HUES48 (cell line): ENCODE data around the gene CFAP97.

ENCODE experiments used
- H3K27ac ChIP-seq: one replicate; pipeline ENCODE4 v1.7.0; 2013; ENCODE audit warnings: low read depth, low read length, inconsistent platforms
- H3K27me3 ChIP-seq: 2 replicates; pipeline ENCODE4 v1.6.1; 2013; ENCODE audit warnings: mild to moderate bottlenecking, low read length; ENCODE audit not compliant: control insufficient read depth, insufficient read depth
- H3K36me3 ChIP-seq: 2 replicates; pipeline ENCODE4 v1.6.1; 2013; ENCODE audit warnings: low read length; ENCODE audit not compliant: control insufficient read depth, insufficient read depth
- H3K4me1 ChIP-seq: 2 replicates; pipeline ENCODE4 v1.6.1; 2013; ENCODE audit warnings: mild to moderate bottlenecking, low read length; ENCODE audit not compliant: control insufficient read depth, insufficient read depth
- H3K4me3 ChIP-seq: 2 replicates; pipeline ENCODE4 v1.5.1; 2013; ENCODE audit warnings: mild to moderate bottlenecking, low read depth, low read length
- H3K9ac ChIP-seq: 2 replicates; pipeline ENCODE4 v1.6.1; 2013; ENCODE audit warnings: mild to moderate bottlenecking, low read depth, low read length, moderate library complexity
- H3K9me3 ChIP-seq: 2 replicates; pipeline ENCODE4 v1.6.1; 2013; ENCODE audit warnings: low read length; ENCODE audit not compliant: control insufficient read depth, insufficient read depth

The CFAP97 gene

DNA sequence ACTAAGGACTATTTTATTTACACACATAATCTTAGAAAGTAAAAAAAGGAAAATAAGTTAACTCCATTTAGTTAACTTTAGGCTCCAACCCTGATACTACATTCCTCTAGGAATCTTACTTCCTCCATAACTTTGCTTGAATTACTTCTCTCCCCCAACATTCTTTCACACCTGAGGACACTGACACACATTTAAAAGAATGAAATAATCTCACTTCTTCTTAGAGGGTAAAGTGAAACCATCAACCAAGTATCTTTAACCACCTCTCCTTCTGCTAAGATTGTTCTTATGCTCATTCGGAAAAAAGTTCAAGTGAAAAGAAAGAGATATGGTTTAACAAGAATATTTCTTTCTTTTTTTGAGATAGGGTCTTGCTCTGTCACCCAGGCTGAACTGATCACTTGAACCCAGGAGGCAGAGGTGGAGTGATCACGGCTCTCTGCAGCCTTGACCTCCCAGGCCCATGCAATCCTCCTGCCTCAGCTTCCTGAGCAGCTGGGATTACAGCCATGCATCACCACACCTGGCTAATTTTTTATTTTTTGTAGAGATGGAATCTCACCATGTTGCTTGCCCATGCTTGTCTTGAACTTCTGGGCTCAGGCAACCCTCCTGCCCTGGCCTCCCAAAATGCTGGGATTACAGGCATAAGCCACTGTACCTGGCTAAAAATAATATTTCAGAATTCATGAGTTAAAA is 32.3 kb downstream of the CFAP97 start:
- peaks cover 32% of the 10 kb centered on the region for H3K36me3 ChIP-seq
- H3K27me3 ChIP-seq, result no peaks in the 10 kb centered on the region
- H3K9ac ChIP-seq, result no peak overlapping the region
- H3K4me3 ChIP-seq, result no peak overlapping the region
- no peaks in the 10 kb centered on the region for H3K9me3 ChIP-seq
- H3K4me1 ChIP-seq, result peaks cover 15% of the 10 kb centered on the region
- no peak overlapping the region for H3K27ac ChIP-seq

DNA sequence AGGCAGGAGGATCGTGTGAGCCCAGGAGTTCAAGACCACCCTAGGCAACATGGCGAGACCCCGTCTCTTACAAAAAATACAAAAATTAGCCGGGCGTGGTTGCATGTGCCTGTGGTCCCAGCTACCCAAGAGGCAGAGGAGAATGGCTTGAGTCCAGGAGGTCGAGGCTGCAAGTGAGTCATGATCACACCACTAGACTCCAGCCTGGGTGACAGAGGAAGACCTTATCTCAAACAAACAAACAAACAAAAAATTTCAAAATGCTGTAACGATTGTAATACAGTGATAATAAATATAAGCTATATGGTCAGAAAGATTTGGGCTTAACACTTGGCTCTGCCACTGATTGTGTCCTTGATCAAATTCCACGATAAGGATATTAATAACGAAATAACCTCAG is 36.6 kb downstream of the CFAP97 start:
- Histone ChIP-seq H3K9me3 (no peaks in the 10 kb centered on the region), H3K4me1 (peaks cover 11% of the 10 kb centered on the region), H3K36me3 (peaks cover 25% of the 10 kb centered on the region), H3K27ac (no peak overlapping the region), H3K27me3 (no peaks in the 10 kb centered on the region), H3K9ac (no peak overlapping the region), H3K4me3 (no peak overlapping the region)

GRCh38 chr4:185165605-185166063 is 38.2 kb downstream of the CFAP97 start:
- H3K4me3 ChIP-seq, result no peak overlapping the region
- no peaks in the 10 kb centered on the region for H3K4me1 ChIP-seq
- H3K27me3 ChIP-seq, result no peaks in the 10 kb centered on the region
- no peak overlapping the region for H3K27ac ChIP-seq
- H3K9ac ChIP-seq, result no peak overlapping the region
- no peaks in the 10 kb centered on the region for H3K9me3 ChIP-seq
- peaks cover 36% of the 10 kb centered on the region for H3K36me3 ChIP-seq

DNA sequence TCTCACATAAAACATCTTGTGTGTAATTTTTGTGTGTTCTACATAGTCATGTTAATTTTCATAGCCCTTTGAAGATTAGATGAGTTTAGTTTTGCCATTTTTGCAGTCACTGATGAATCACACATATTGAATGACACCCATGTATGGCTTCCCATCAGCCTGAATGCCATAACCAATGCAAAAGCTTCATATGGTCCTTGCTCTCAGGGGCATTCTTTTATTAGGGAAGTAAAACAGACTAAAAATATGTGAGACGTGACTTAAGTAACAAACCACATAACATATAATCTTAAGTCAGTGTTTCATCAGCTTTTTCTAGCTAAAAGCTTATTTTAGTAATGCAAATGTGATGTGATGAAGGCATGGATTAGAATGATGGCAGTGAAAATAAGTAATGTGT is 52.5 kb downstream of the CFAP97 start:
- Histone ChIP-seq H3K9ac (no peak overlapping the region), H3K4me1 (no peaks in the 10 kb centered on the region), H3K4me3 (no peak overlapping the region), H3K36me3 (peaks cover 18% of the 10 kb centered on the region), H3K9me3 (no peaks in the 10 kb centered on the region), H3K27me3 (no peaks in the 10 kb centered on the region), H3K27ac (no peak overlapping the region)

- Histone ChIP-seq H3K9me3 (no peaks in the 10 kb centered on the region), H3K27me3 (no peaks in the 10 kb centered on the region), H3K27ac (no peak overlapping the region), H3K4me3 (no peak overlapping the region), H3K36me3 (peaks cover 37% of the 10 kb centered on the region), H3K9ac (no peak overlapping the region), H3K4me1 (peaks cover 4% of the 10 kb centered on the region; the same call in 1 of the 2 replicates)
Measured at GRCh38 chr4:185149392-185149791, 54.4 kb downstream of the CFAP97 start.

GRCh38 chr4:185145572-185145971 is 58.2 kb downstream of the CFAP97 start:
- Histone ChIP-seq H3K27ac (no peak overlapping the region), H3K4me3 (no peak overlapping the region), H3K36me3 (peaks cover 31% of the 10 kb centered on the region), H3K9ac (no peak overlapping the region), H3K9me3 (no peaks in the 10 kb centered on the region), H3K27me3 (no peaks in the 10 kb centered on the region), H3K4me1 (peaks cover 13% of the 10 kb centered on the region)

DNA sequence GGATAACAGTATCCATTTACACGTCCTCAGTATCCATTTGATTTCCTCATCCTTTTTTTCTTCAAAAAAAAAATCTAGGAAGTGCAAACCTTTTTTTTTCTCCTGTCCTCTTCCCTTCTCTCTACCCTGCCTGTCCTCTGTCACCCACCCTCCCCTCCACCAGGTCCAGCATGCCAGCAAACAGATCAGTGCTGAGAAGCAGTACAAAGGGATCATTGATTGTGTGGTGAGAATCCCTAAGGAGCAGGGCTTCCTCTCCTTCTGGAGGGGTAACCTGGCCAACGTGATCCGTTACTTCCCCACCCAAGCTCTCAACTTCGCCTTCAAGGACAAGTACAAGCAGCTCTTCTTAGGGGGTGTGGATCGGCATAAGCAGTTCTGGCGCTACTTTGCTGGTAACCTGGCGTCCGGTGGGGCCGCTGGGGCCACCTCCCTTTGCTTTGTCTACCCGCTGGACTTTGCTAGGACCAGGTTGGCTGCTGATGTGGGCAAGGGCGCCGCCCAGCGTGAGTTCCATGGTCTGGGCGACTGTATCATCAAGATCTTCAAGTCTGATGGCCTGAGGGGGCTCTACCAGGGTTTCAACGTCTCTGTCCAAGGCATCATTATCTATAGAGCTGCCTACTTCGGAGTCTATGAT is 59.1 kb downstream of the CFAP97 start:
- no peak overlapping the region for H3K27ac ChIP-seq
- H3K36me3 ChIP-seq, result peaks cover 31% of the 10 kb centered on the region
- H3K4me3 ChIP-seq, result no peak overlapping the region
- no peak overlapping the region for H3K9ac ChIP-seq
- H3K9me3 ChIP-seq, result no peaks in the 10 kb centered on the region
- peaks cover 13% of the 10 kb centered on the region for H3K4me1 ChIP-seq
- H3K27me3 ChIP-seq, result no peaks in the 10 kb centered on the region

DNA sequence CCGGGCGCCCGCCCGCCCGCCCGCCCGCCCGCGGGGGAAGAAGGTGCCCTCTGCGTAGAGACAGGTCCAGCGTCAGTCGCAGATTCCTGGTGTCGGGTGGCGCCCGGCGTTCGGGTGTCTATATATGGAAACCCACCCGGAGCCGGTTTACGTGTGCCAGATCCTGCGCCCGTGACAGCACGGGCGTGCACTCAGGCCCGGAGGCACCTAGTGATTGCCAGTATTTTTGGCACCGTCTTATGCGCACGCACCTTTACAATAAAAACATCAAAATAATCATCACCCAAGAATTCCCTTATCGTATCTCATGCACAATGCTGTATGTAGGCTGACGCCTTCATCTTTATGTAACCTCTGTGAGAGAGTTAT is 60.2 kb downstream of the CFAP97 start:
- Histone ChIP-seq H3K9ac (no peak overlapping the region; the same call in 1 of the 2 replicates), H3K36me3 (peaks cover 31% of the 10 kb centered on the region), H3K4me1 (peaks cover 13% of the 10 kb centered on the region), H3K27me3 (no peaks in the 10 kb centered on the region), H3K27ac (no peak overlapping the region), H3K4me3 (peak overlapping the region; percentile 87), H3K9me3 (no peaks in the 10 kb centered on the region)

GRCh38 chr4:185142912-185143600 is 60.7 kb downstream of the CFAP97 start, which contains the start of gene SLC25A4:
TSS of gene SLC25A4 (plus strand) at chr4:185143266. CDS start at chr4:185143373, 107 bp downstream.
- Histone ChIP-seq H3K4me3 (peak within 1 kb of the TSS; percentile 87), H3K9me3 (no peaks in the 10 kb centered on the region), H3K27me3 (no peaks in the 10 kb centered on the region), H3K9ac (peak within 1 kb of the TSS; percentile 80), H3K4me1 (peaks cover 13% of the 10 kb centered on the region), H3K36me3 (peaks cover 31% of the 10 kb centered on the region), H3K27ac (peak within 1 kb of the TSS; percentile 54)

DNA sequence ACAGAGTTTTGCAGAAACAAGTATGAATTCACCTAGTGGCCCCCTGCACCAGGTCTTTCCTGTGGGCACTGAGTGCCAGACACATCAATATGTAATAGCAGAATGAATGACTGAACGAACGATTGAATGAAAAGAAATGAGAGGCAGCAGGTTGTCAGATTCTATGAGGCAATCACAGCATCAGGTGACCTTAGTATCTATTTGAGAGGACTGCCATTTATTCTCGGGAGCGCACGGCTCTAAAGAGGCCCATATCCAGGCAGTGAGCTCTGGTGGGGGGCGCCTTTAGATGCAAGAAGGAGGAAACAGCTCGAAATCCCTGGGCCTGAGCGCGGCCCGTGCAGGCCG is 61.3 kb downstream of the CFAP97 start:
- peaks cover 13% of the 10 kb centered on the region for H3K4me1 ChIP-seq
- no peaks in the 10 kb centered on the region for H3K9me3 ChIP-seq
- H3K36me3 ChIP-seq, result peaks cover 31% of the 10 kb centered on the region
- peak overlapping the region; percentile 87 for H3K4me3 ChIP-seq
- peak overlapping the region; percentile 54 for H3K27ac ChIP-seq
- no peaks in the 10 kb centered on the region for H3K27me3 ChIP-seq
- peak overlapping the region; percentile 64; the same call in 1 of the 2 replicates for H3K9ac ChIP-seq

GRCh38 chr4:185141777-185142176 is 62.0 kb downstream of the CFAP97 start:
- H3K36me3 ChIP-seq, result peaks cover 25% of the 10 kb centered on the region
- H3K4me3 ChIP-seq, result no peak overlapping the region
- H3K27me3 ChIP-seq, result no peaks in the 10 kb centered on the region
- peaks cover 13% of the 10 kb centered on the region for H3K4me1 ChIP-seq
- no peaks in the 10 kb centered on the region for H3K9me3 ChIP-seq
- no peak overlapping the region for H3K9ac ChIP-seq
- H3K27ac ChIP-seq, result no peak overlapping the region
